IMR-90 (cell line): Measurements from ENCODE around the gene GARNL3. TPM values are rescaled to one million over a fixed set of nuclear protein-coding genes. Genes with fewer than 3 reads are reported as not detected.

ENCODE experiments used
- ATAC-seq: fragments of 200-7000 bp; cut with Tn5 transposase; 2 replicates; pipeline ENCODE4 v1.9.1; 2020; ENCODE audit warnings: low read depth, mild to moderate bottlenecking, moderate library complexity
- BruUV-seq: library from RNA; stranded (reverse); fragments of 400-500 nt; replicated peaks from 2 replicates; lab custom pipeline; 2021; lab: Mats Ljungman, UMichigan
- CTCF ChIA-PET: fragments of 300-600 bp; formaldehyde crosslinking; extraction: SDS; loops from one replicate; lab custom pipeline; 2021; ENCODE audit warnings: antibody characterized with exemption; lab: Yijun Ruan, JAX
- POLR2A ChIA-PET: fragments of 300-600 bp; sonication (Branson Sonifier 250); formaldehyde crosslinking; loops from one replicate; lab custom pipeline; 2022; ENCODE audit warnings: antibody characterized with exemption; ENCODE audit not compliant: unreplicated experiment; lab: Charles Lee
- DNase-seq: peaks from one replicate; pipeline ENCODE4 v3.0.0; 2013
- H2AFZ ChIP-seq: replicated peaks from 2 replicates; pipeline ENCODE3; 2013; ENCODE audit warnings: low read length, mild to moderate bottlenecking; ENCODE audit not compliant: poor library complexity
- H2AK5ac ChIP-seq: 2 replicates; pipeline ENCODE4 v1.6.1; 2013; ENCODE audit warnings: low read depth, low read length, inconsistent platforms
- H2AK9ac ChIP-seq: replicated peaks from 2 replicates; pipeline ENCODE3; 2013; ENCODE audit warnings: mild to moderate bottlenecking, low read depth, low read length, moderate library complexity; ENCODE audit not compliant: poor library complexity
- H2BK120ac ChIP-seq: 2 replicates; pipeline ENCODE4 v1.6.1; 2013; ENCODE audit warnings: low read depth, low read length, inconsistent platforms
- H2BK15ac ChIP-seq: 3 replicates; pipeline ENCODE4 v1.6.1; 2013; ENCODE audit warnings: low read depth, low read length, inconsistent platforms
- H2BK20ac ChIP-seq: 2 replicates; pipeline ENCODE4 v1.6.1; 2013; ENCODE audit warnings: low read depth, mild to moderate bottlenecking, inconsistent platforms, low read length, moderate library complexity
- H2BK5ac ChIP-seq: 2 replicates; pipeline ENCODE4 v1.6.1; 2013; ENCODE audit warnings: mild to moderate bottlenecking, low read depth, low read length, inconsistent platforms; ENCODE audit not compliant: poor library complexity, severe bottlenecking
- H3K14ac ChIP-seq: replicated peaks from 2 replicates; pipeline ENCODE4 v1.6.1; 2013; ENCODE audit warnings: low read depth, low read length, inconsistent platforms
- H3K18ac ChIP-seq: 2 replicates; pipeline ENCODE4 v1.6.1; 2013; ENCODE audit warnings: low read depth, low read length, control low read depth
- H3K23ac ChIP-seq: 2 replicates; pipeline ENCODE4 v1.6.1; 2013; ENCODE audit warnings: low read depth, low read length, inconsistent platforms
- H3K27ac ChIP-seq: 2 replicates; pipeline ENCODE4 v1.5.1; 2013; ENCODE audit warnings: mild to moderate bottlenecking, control low read depth, low read length; ENCODE audit not compliant: insufficient read depth
- H3K27me3 ChIP-seq: 2 replicates; pipeline ENCODE4 v1.6.1; 2013; ENCODE audit warnings: low read length; ENCODE audit not compliant: control insufficient read depth, insufficient read depth
- H3K36me3 ChIP-seq: 2 replicates; pipeline ENCODE4 v1.6.1; 2013; ENCODE audit warnings: low read length, mixed read lengths; ENCODE audit not compliant: control insufficient read depth, insufficient read depth
- H3K4ac ChIP-seq: 2 replicates; pipeline ENCODE4 v1.6.1; 2013; ENCODE audit warnings: low read depth, low read length, inconsistent platforms
- H3K4me1 ChIP-seq: 2 replicates; pipeline ENCODE4 v1.6.1; 2013; ENCODE audit warnings: low read length, mixed read lengths; ENCODE audit not compliant: control insufficient read depth, insufficient read depth
- H3K4me2 ChIP-seq: 2 replicates; pipeline ENCODE4 v1.6.1; 2013; ENCODE audit warnings: low read depth, mild to moderate bottlenecking, control low read depth, low read length, moderate library complexity
- H3K4me3 ChIP-seq: 2 replicates; pipeline ENCODE4 v1.5.1; 2013; ENCODE audit warnings: low read depth, mild to moderate bottlenecking, control low read depth, low read length, moderate library complexity; ENCODE audit not compliant: insufficient read depth
- H3K56ac ChIP-seq: 2 replicates; pipeline ENCODE4 v1.6.1; 2013; ENCODE audit warnings: low read length, inconsistent platforms; ENCODE audit not compliant: insufficient read depth; ENCODE audit errors: extremely low read depth
- H3K79me1 ChIP-seq, 2 experiments: 2 replicates each; pipeline ENCODE4 v1.6.1; 2013; ENCODE audit warnings: low read length in 2 of 2, inconsistent platforms in 1 of 2, low read depth in 1 of 2
- H3K9ac ChIP-seq: 2 replicates; pipeline ENCODE4 v1.6.1; 2013; ENCODE audit warnings: low read depth, low read length, control low read depth
- H3K9me1 ChIP-seq: 2 replicates; pipeline ENCODE4 v1.6.1; 2013; ENCODE audit warnings: low read length, inconsistent platforms; ENCODE audit not compliant: insufficient read depth
- H3K9me3 ChIP-seq: 2 replicates; pipeline ENCODE4 v1.6.1; 2013; ENCODE audit warnings: low read length; ENCODE audit not compliant: control insufficient read depth, insufficient read depth
- H4K20me1 ChIP-seq: 2 replicates; pipeline ENCODE4 v1.6.1; 2013; ENCODE audit warnings: low read length, inconsistent platforms; ENCODE audit not compliant: insufficient read depth
- H4K5ac ChIP-seq: 2 replicates; pipeline ENCODE4 v1.6.1; 2013; ENCODE audit warnings: mild to moderate bottlenecking, low read depth, low read length, control low read depth
- H4K8ac ChIP-seq, 2 experiments: 2 replicates each; pipeline ENCODE4 v1.6.1; 2013; ENCODE audit warnings: low read depth in 2 of 2, low read length in 2 of 2, control low read depth in 1 of 2, inconsistent platforms in 1 of 2
- H4K91ac ChIP-seq: 2 replicates; pipeline ENCODE4 v1.6.1; 2013; ENCODE audit warnings: low read depth, low read length, inconsistent platforms; ENCODE audit not compliant: insufficient read depth
- POLR2A ChIP-seq: IDR thresholded peaks from 2 replicates; pipeline ENCODE4 v1.6.1; 2012; ENCODE audit warnings: mild to moderate bottlenecking, low read depth, low read length
- WGBS, 2 experiments: methylation state at CpG; one replicate each; pipeline versions ENCODE4 v1.1.5 to v1.1.7; 2013; ENCODE audit warnings: missing lambda C conversion rate in 2 of 2; ENCODE audit not compliant: insufficient read length in 1 of 2; ENCODE audit errors: extremely low coverage in 2 of 2; 5-methylcytosine and 5-hydroxymethylcytosine counted together
- dilution Hi-C: fragments of 300-500 bp; cut with HindIII; formaldehyde crosslinking; loops from one replicate; pipeline ENCODE4 v1.14.3; 2018; ENCODE audit warnings: low sequenced_read_pairs; ENCODE audit not compliant: unreplicated experiment
- in situ Hi-C: fragments of 300-500 bp; cut with MboI; formaldehyde crosslinking; loops from 3 replicates; pipeline ENCODE4 v1.14.3; 2019; ENCODE audit warnings: low sequenced_read_pairs, inconsistent platforms, mixed read lengths
- intact Hi-C: fragments of 100-400 bp; cut with micrococcal nuclease; formaldehyde crosslinking; loops from 2 replicates; pipeline ENCODE4 v1.10.0; 2022
- polyA plus RNA-seq, 3 experiments: library from polyadenylated mRNA; depleted of rRNA; stranded (reverse); fragments of >200 nt; gene quantifications; 2 replicates each; pipeline ENCODE4 v1.2.3, GENCODE V29; 2012; ENCODE audit warnings: low replicate concordance in 1 of 3
- total RNA-seq: library from RNA; depleted of rRNA; stranded (reverse); fragments of >200 nt; gene quantifications from 2 replicates; pipeline ENCODE4 v1.2.3, GENCODE V29; 2012

The GARNL3 gene
- total and polyA plus RNA-seq, 2 of the 4 experiments (the other 2 are of a cell fraction) = 1.9 to 5.0 TPM

- Histone ChIP-seq H2AFZ (peak overlapping the region; percentile 99), H3K4me3 (peak overlapping the region; percentile 53), H2BK15ac (no peak overlapping the region), H3K23ac (no peak overlapping the region; the same call in 1 of the 2 replicates), H3K36me3 (no peaks in the 10 kb centered on the region), H3K27ac (no peak overlapping the region), H3K27me3 (no peaks in the 10 kb centered on the region), H4K91ac (no peak overlapping the region), H2BK20ac (no peak overlapping the region), H2BK5ac (no peak overlapping the region), H4K5ac (0 out of 2 replicates have a peak overlapping the region, but pooled peaks have one; percentile 19), H3K4me2 (peak overlapping the region; percentile 66), H3K4me1 (no peaks in the 10 kb centered on the region), H3K14ac (no peak overlapping the region), H3K56ac (no peak overlapping the region), H3K9me1 (peaks cover 7% of the 10 kb centered on the region), H3K4ac (no peak overlapping the region; the same call in 1 of the 2 replicates), H3K18ac (no peak overlapping the region), H4K20me1 (no peaks in the 10 kb centered on the region), H2BK120ac (no peak overlapping the region), H4K8ac (peak overlapping the region; percentile 97 to 98; a peak in 3 of 4 replicates), H3K9me3 (no peaks in the 10 kb centered on the region), H3K9ac (no peak overlapping the region), H3K79me1 (0 out of 4 replicates have a peak, but pooled peaks cover 0 to 4% of the 10 kb centered on the region in 2 experiments), H2AK5ac (no peak overlapping the region), H2AK9ac (peak overlapping the region; percentile 58)
- no peak for TF ChIP-seq POLR2A
- CTCF ChIA-PET = no interaction called here
- 92% methylated on average over 4 of the region's 8 CpGs; no CpG with 5 or more reads in 1 of the 2 experiments for WGBS, 2 experiments
- POLR2A ChIA-PET = no interaction called here
- ATAC-seq (no peak), DNase-seq (no peak)
- BruUV-seq = no TSS peak
- dilution Hi-C loops = no loop called here
- intact Hi-C loops = no loop called here
- in situ Hi-C loops = no loop called here
Observed at GRCh38 chr9:127245637-127246164, 18.9 kb upstream of the GARNL3 start.
